ENCODE results near the gene FUNDC2. TPM values are rescaled to one million over a fixed set of nuclear protein-coding genes. Genes with fewer than 3 reads are reported as not detected.

Gene FUNDC2
- total and polyA plus RNA-seq, 2 donors from 2014 or later, result 98.2 to 239 TPM

GRCh38 chrX:155070975-155071693, 44.5 kb downstream of the FUNDC2 start, which contains the start of the genes BRCC3, CMC4 and MTCP1:
Gene BRCC3, plus strand, starts transcription at chrX:155071508. Its CDS starts 20 bp downstream, at chrX:155071528.
Gene CMC4, minus strand, starts transcription at chrX:155071136. Its CDS starts 7,113 bp downstream, at chrX:155064023.
Gene MTCP1, minus strand, starts transcription at chrX:155071136. Its CDS starts 5,126 bp downstream, at chrX:155066010.
- H3K9me3 ChIP-seq (ENCODE audit: control insufficient read depth in 2 of 3, insufficient read depth in 1 of 3, low read length in 3 of 3), result no peaks in the 10 kb centered on the region
- peak within 1 kb of the TSS; percentile 55 to 77 (median 69) for H3K9ac ChIP-seq (ENCODE audit: low read length in 3 of 3)
- no peak for TF ChIP-seq CTCF (IDR thresholded peaks at IDR 0.05; ENCODE audit: borderline replicate concordance, extremely low read depth, insufficient read depth)
- no peak for FAIRE-seq
- H3K27me3 ChIP-seq (ENCODE audit: control insufficient read depth, insufficient read depth, low read length), result no peaks in the 10 kb centered on the region
- intact Hi-C loops (cut with DNase I), result no loop called here
- H3K4me3 ChIP-seq (ENCODE audit: low read length in 3 of 3), result peak within 1 kb of the TSS; percentile 84 to 87 (median 86)
- DNase-seq, result peak; percentile 82 to 94 (median 89)
- H3K36me3 ChIP-seq (ENCODE audit: control insufficient read depth in 2 of 3, insufficient read depth in 3 of 3, low read length in 3 of 3), result peaks cover 0 to 4% (median 2%) of the 10 kb centered on the region in 3 donors
- no peaks in the 10 kb centered on the region for H3K4me1 ChIP-seq (ENCODE audit: control insufficient read depth in 2 of 3, insufficient read depth in 2 of 3, low read depth in 1 of 3, low read length in 3 of 3)
- peak within 1 kb of the TSS; percentile 75 to 78 for H3K27ac ChIP-seq (ENCODE audit: low read depth in 2 of 2, low read length in 2 of 2)

GRCh38 chrX:155071694-155072280, 45.1 kb downstream of the FUNDC2 start:
- Histone ChIP-seq H3K27ac (ENCODE audit: low read depth in 2 of 2, low read length in 2 of 2) (peak overlapping the region; percentile 57 to 75), H3K9me3 (ENCODE audit: control insufficient read depth in 2 of 3, insufficient read depth in 1 of 3, low read length in 3 of 3) (no peaks in the 10 kb centered on the region), H3K27me3 (ENCODE audit: control insufficient read depth, insufficient read depth, low read length) (no peaks in the 10 kb centered on the region), H3K9ac (ENCODE audit: low read length in 3 of 3) (peak overlapping the region; percentile 8 to 65 (median 55)), H3K4me1 (ENCODE audit: control insufficient read depth in 2 of 3, insufficient read depth in 2 of 3, low read depth in 1 of 3, low read length in 3 of 3) (no peaks in the 10 kb centered on the region), H3K4me3 (ENCODE audit: low read length in 3 of 3) (peak overlapping the region; percentile 84 to 87 (median 86)), H3K36me3 (ENCODE audit: control insufficient read depth in 2 of 3, insufficient read depth in 3 of 3, low read length in 3 of 3) (peaks cover 0 to 4% (median 2%) of the 10 kb centered on the region in 3 donors)
- TF ChIP-seq CTCF (IDR thresholded peaks at IDR 0.05; ENCODE audit: borderline replicate concordance, extremely low read depth, insufficient read depth), result no peak
- DNase-seq (peak in 2 of 5 donors; percentile 2 to 80), FAIRE-seq (no peak)
- intact Hi-C loops (cut with DNase I), result no loop called here

GRCh38 chrX:155086202-155086840, 59.7 kb downstream of the FUNDC2 start:
- FAIRE-seq, result no peak

More at GRCh38 chrX:155086202-155086840, 59.7 kb downstream of the FUNDC2 start:
- Histone ChIP-seq H3K36me3 (ENCODE audit: control insufficient read depth in 2 of 3, insufficient read depth in 3 of 3, low read length in 3 of 3) (peaks cover 0 to 2% (median 0%) of the 10 kb centered on the region in 3 donors), H3K27me3 (ENCODE audit: control insufficient read depth, insufficient read depth, low read length) (no peaks in the 10 kb centered on the region), H3K9ac (ENCODE audit: low read length in 3 of 3) (no peak overlapping the region), H3K4me3 (ENCODE audit: low read length in 3 of 3) (no peak overlapping the region), H3K4me1 (ENCODE audit: control insufficient read depth in 2 of 3, insufficient read depth in 2 of 3, low read depth in 1 of 3, low read length in 3 of 3) (no peaks in the 10 kb centered on the region), H3K9me3 (ENCODE audit: control insufficient read depth in 2 of 3, insufficient read depth in 1 of 3, low read length in 3 of 3) (no peaks in the 10 kb centered on the region), H3K27ac (ENCODE audit: low read depth in 2 of 2, low read length in 2 of 2) (no peak overlapping the region)
- intact Hi-C loops (cut with DNase I), result no loop called here
- DNase-seq, result peak in 2 of 5 donors; percentile 9 to 45
- TF ChIP-seq CTCF (IDR thresholded peaks at IDR 0.05; ENCODE audit: borderline replicate concordance, extremely low read depth, insufficient read depth), result peak; percentile 35
